OCI-LY3 (cell line): ENCODE measurements around the gene SYNE1.

Experiments
- H2AFZ ChIP-seq: fragments of 200-600, 300-600 bp; shearing (Covaris generic); 2 replicates; pipeline ENCODE4 v1.6.0; 2014; ENCODE audit warnings: antibody characterized with exemption, low read depth, low read length
- H3K27ac ChIP-seq: fragments of 200-600, 300-600 bp; sonication (generic); 2 replicates; pipeline ENCODE4 v1.5.1; 2014; ENCODE audit warnings: mild to moderate bottlenecking, low read length, moderate library complexity, mixed read lengths
- H3K27me3 ChIP-seq: fragments of 200-600, 300-600 bp; sonication (generic); 2 replicates; pipeline ENCODE4 v1.6.1; 2014; ENCODE audit warnings: low read depth, low read length, mixed read lengths
- H3K36me3 ChIP-seq: fragments of 200-600, 300-600 bp; sonication (generic); replicated peaks from 2 replicates; pipeline ENCODE3; 2014; ENCODE audit warnings: low read depth, low read length, mixed read lengths
- H3K4me1 ChIP-seq: fragments of 300-600, 200-600 bp; sonication (generic); 2 replicates; pipeline ENCODE4 v1.6.1; 2014; ENCODE audit warnings: low read length, mixed read lengths
- H3K4me2 ChIP-seq: fragments of 200-600, 300-600 bp; sonication (generic); 2 replicates; pipeline ENCODE4 v1.6.1; 2014; ENCODE audit warnings: low read length, mixed read lengths
- H3K4me3 ChIP-seq: fragments of 300-600, 200-600 bp; sonication (generic); 2 replicates; pipeline ENCODE4 v1.5.1; 2014; ENCODE audit warnings: antibody characterized with exemption, mild to moderate bottlenecking, low read length, moderate library complexity
- H3K79me2 ChIP-seq: fragments of 300-600, 200-600 bp; shearing (Covaris generic); 2 replicates; pipeline ENCODE4 v1.6.1; 2014; ENCODE audit warnings: mild to moderate bottlenecking, low read length, mixed read lengths
- H3K9ac ChIP-seq: fragments of 300-600, 200-600 bp; shearing (Covaris generic); 2 replicates; pipeline ENCODE4 v1.6.0; 2014; ENCODE audit warnings: mild to moderate bottlenecking, low read length, moderate library complexity
- H3K9me3 ChIP-seq: fragments of 200-600, 300-600 bp; shearing (Covaris generic); 2 replicates; pipeline ENCODE4 v1.6.1; 2014; ENCODE audit warnings: low read length, mixed read lengths; ENCODE audit not compliant: insufficient read depth
- H4K20me1 ChIP-seq: fragments of 200-600, 300-600 bp; sonication (generic); 2 replicates; pipeline ENCODE4 v1.6.1; 2016; ENCODE audit warnings: low read length, mixed read lengths; ENCODE audit not compliant: insufficient read depth
- CTCF ChIP-seq: fragments of 200-600, 300-600 bp; sonication (generic); IDR thresholded peaks from 2 replicates; pipeline ENCODE4 v1.5.1; 2014; ENCODE audit warnings: antibody characterized with exemption, low read length, low read depth
- EZH2phosphoT487 ChIP-seq: fragments of 200-600 bp; shearing (Covaris generic); IDR thresholded peaks from 2 replicates; pipeline ENCODE4 v1.6.1; 2018; ENCODE audit warnings: antibody characterized with exemption, mixed run types, low read depth

Gene SYNE1

GRCh38 chr6:152575161-152575560, 62.0 kb downstream of the SYNE1 start:
- Histone ChIP-seq H3K9me3 (no peaks in the 10 kb centered on the region), H3K9ac (no peak overlapping the region), H3K27me3 (peaks cover 6% of the 10 kb centered on the region; the same call in 1 of the 2 replicates), H3K79me2 (no peaks in the 10 kb centered on the region), H3K27ac (no peak overlapping the region), H2AFZ (no peak overlapping the region), H3K4me3 (no peak overlapping the region), H4K20me1 (no peaks in the 10 kb centered on the region), H3K36me3 (no peaks in the 10 kb centered on the region), H3K4me1 (no peaks in the 10 kb centered on the region), H3K4me2 (no peak overlapping the region)
- TF ChIP-seq CTCF (no peak), EZH2phosphoT487 (no peak)

GRCh38 chr6:152573762-152574161, 63.4 kb downstream of the SYNE1 start:
- no peak overlapping the region for H3K4me3 ChIP-seq
- no peak overlapping the region for H3K27ac ChIP-seq
- H3K4me2 ChIP-seq: no peak overlapping the region
- H3K9me3 ChIP-seq: no peaks in the 10 kb centered on the region
- no peaks in the 10 kb centered on the region for H3K36me3 ChIP-seq
- H4K20me1 ChIP-seq: no peaks in the 10 kb centered on the region
- no peaks in the 10 kb centered on the region for H3K4me1 ChIP-seq
- no peak overlapping the region for H3K9ac ChIP-seq
- H3K27me3 ChIP-seq: peaks cover 6% of the 10 kb centered on the region; the same call in 1 of the 2 replicates
- TF ChIP-seq CTCF (no peak), EZH2phosphoT487 (no peak)
- H3K79me2 ChIP-seq: no peaks in the 10 kb centered on the region
- no peak overlapping the region for H2AFZ ChIP-seq

GRCh38 chr6:152572338-152573088, 64.6 kb downstream of the SYNE1 start:
- Histone ChIP-seq H3K27ac (no peak overlapping the region), H3K27me3 (peaks cover 6% of the 10 kb centered on the region; the same call in 1 of the 2 replicates), H3K4me3 (no peak overlapping the region), H3K9ac (no peak overlapping the region), H3K36me3 (no peaks in the 10 kb centered on the region), H2AFZ (no peak overlapping the region), H3K79me2 (no peaks in the 10 kb centered on the region), H3K4me1 (no peaks in the 10 kb centered on the region), H4K20me1 (no peaks in the 10 kb centered on the region), H3K4me2 (no peak overlapping the region), H3K9me3 (no peaks in the 10 kb centered on the region)
- TF ChIP-seq EZH2phosphoT487 (no peak), CTCF (no peak)

GRCh38 chr6:152571943-152572337, 65.2 kb downstream of the SYNE1 start:
- TF ChIP-seq CTCF (no peak), EZH2phosphoT487 (no peak)

More at GRCh38 chr6:152571943-152572337, 65.2 kb downstream of the SYNE1 start:
- Histone ChIP-seq H3K27ac (no peak overlapping the region), H3K9ac (no peak overlapping the region), H3K4me2 (no peak overlapping the region), H3K9me3 (no peaks in the 10 kb centered on the region), H3K4me1 (no peaks in the 10 kb centered on the region), H2AFZ (no peak overlapping the region), H4K20me1 (no peaks in the 10 kb centered on the region), H3K4me3 (no peak overlapping the region), H3K36me3 (no peaks in the 10 kb centered on the region), H3K27me3 (peaks cover 6% of the 10 kb centered on the region; the same call in 1 of the 2 replicates), H3K79me2 (no peaks in the 10 kb centered on the region)
